Measurements from ENCODE around the gene HLA-DRB5. TPM values are rescaled to one million over a fixed set of nuclear protein-coding genes. Genes with fewer than 3 reads are reported as not detected.

HLA-DRB5 gene
- total and polyA plus RNA-seq, 2 of the 4 experiments (the other 2 are of a cell fraction): not detected

DNA sequence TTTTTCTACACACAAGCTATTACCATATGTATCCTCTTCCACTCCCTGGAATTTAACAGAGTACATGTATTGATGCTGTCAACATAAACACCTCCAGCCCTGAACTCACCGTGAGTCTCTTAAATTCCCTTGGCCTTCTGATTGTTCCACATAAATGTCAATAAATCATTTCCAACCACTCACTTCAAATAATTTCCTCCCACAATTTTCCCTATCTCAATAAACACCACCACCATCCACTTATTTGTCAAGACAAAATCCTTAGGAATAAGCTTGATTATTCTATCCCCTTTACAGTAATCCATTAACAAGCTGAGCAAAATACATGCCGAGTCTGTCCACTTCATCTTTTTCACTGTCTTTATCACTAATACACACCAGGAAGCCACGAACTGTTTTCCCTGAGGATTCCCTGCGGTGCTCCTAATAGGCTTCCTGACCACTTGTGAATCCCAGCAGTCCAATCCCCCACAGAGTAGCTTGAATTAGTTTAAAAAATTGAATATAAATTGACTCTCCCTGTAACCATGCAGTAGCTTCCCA, 40.3 kb upstream of the HLA-DRB5 start:
- WGBS, 2 experiments (ENCODE audit: extremely low coverage in 2 of 2, insufficient read length in 1 of 2): no CpG with 5 or more reads among the region's 4 CpGs
- Histone ChIP-seq H3K9me1 (ENCODE audit: insufficient read depth, low read length) (no peaks in the 10 kb centered on the region), H3K27me3 (ENCODE audit: control insufficient read depth, insufficient read depth, low read length) (no peaks in the 10 kb centered on the region), H4K91ac (ENCODE audit: insufficient read depth, low read depth, low read length) (no peak overlapping the region), H3K27ac (ENCODE audit: insufficient read depth, low read length) (no peak overlapping the region), H3K4ac (ENCODE audit: low read depth, low read length) (no peak overlapping the region), H2AK5ac (ENCODE audit: low read depth, low read length) (no peak overlapping the region), H4K5ac (ENCODE audit: low read depth, low read length) (no peak overlapping the region), H3K36me3 (ENCODE audit: control insufficient read depth, insufficient read depth, low read length) (no peaks in the 10 kb centered on the region), H3K18ac (ENCODE audit: low read depth, low read length) (no peak overlapping the region), H3K9ac (ENCODE audit: low read depth, low read length) (no peak overlapping the region), H3K23ac (ENCODE audit: low read depth, low read length) (no peak overlapping the region), H2AK9ac (replicated peaks; ENCODE audit: low read depth, low read length, poor library complexity) (no peak overlapping the region), H2BK5ac (ENCODE audit: low read depth, low read length, poor library complexity, severe bottlenecking) (no peak overlapping the region), H4K8ac (ENCODE audit: low read depth in 2 of 2, low read length in 2 of 2) (no peak overlapping the region), H2BK15ac (ENCODE audit: low read depth, low read length) (no peak overlapping the region), H3K9me3 (ENCODE audit: control insufficient read depth, insufficient read depth, low read length) (no peaks in the 10 kb centered on the region), H2BK120ac (ENCODE audit: low read depth, low read length) (no peak overlapping the region), H2AFZ (replicated peaks; ENCODE audit: low read length, poor library complexity) (no peak overlapping the region), H2BK20ac (ENCODE audit: low read depth, low read length) (no peak overlapping the region), H3K4me3 (ENCODE audit: insufficient read depth, low read depth, low read length) (no peak overlapping the region), H3K56ac (ENCODE audit: extremely low read depth, insufficient read depth, low read length) (no peak overlapping the region), H3K4me1 (ENCODE audit: control insufficient read depth, insufficient read depth, low read length) (no peaks in the 10 kb centered on the region), H4K20me1 (ENCODE audit: insufficient read depth, low read length) (no peaks in the 10 kb centered on the region), H3K14ac (replicated peaks; ENCODE audit: low read depth, low read length) (no peak overlapping the region), H3K4me2 (ENCODE audit: low read depth, low read length) (no peak overlapping the region), H3K79me1 (ENCODE audit: low read depth in 1 of 2, low read length in 2 of 2) (no peaks in the 10 kb centered on the region)
- BruUV-seq (replicated peaks): no TSS peak
- DNase-seq (no peak), ATAC-seq (ENCODE audit: low read depth) (no peak)
- ChIA-PET CTCF (no interaction called here), POLR2A (ENCODE audit: unreplicated experiment) (no interaction called here)
- in situ Hi-C loops (cut with MboI; ENCODE audit: low sequenced_read_pairs): no loop called here
- intact Hi-C loops (cut with micrococcal nuclease): no loop called here
- dilution Hi-C loops (cut with HindIII; ENCODE audit: low sequenced_read_pairs, unreplicated experiment): no loop called here
- TF ChIP-seq CEBPB (IDR thresholded peaks at IDR 0.05; ENCODE audit: low read depth, low read length) (no peak), MXI1 (IDR thresholded peaks at IDR 0.05; ENCODE audit: borderline replicate concordance, low read depth, low read length) (no peak), POLR2A (IDR thresholded peaks at IDR 0.05; ENCODE audit: low read depth, low read length) (no peak), MAZ (IDR thresholded peaks at IDR 0.05; ENCODE audit: borderline replicate concordance, low read depth, low read length) (no peak), FOS (IDR thresholded peaks at IDR 0.05; ENCODE audit: low read depth, low read length) (no peak), SMC3 (IDR thresholded peaks at IDR 0.05; ENCODE audit: low read depth, low read length) (no peak), CHD1 (IDR thresholded peaks at IDR 0.05; ENCODE audit: low read depth, low read length) (no peak), NFE2L2 (IDR thresholded peaks at IDR 0.05; ENCODE audit: low read depth, low read length) (no peak), MAFK (IDR thresholded peaks at IDR 0.05; ENCODE audit: low read depth, low read length) (no peak), BHLHE40 (IDR thresholded peaks at IDR 0.05; ENCODE audit: low read depth, low read length) (no peak), RAD21 (IDR thresholded peaks at IDR 0.05; ENCODE audit: low read length) (no peak)
- TF ChIP-seq, protein P1, sequence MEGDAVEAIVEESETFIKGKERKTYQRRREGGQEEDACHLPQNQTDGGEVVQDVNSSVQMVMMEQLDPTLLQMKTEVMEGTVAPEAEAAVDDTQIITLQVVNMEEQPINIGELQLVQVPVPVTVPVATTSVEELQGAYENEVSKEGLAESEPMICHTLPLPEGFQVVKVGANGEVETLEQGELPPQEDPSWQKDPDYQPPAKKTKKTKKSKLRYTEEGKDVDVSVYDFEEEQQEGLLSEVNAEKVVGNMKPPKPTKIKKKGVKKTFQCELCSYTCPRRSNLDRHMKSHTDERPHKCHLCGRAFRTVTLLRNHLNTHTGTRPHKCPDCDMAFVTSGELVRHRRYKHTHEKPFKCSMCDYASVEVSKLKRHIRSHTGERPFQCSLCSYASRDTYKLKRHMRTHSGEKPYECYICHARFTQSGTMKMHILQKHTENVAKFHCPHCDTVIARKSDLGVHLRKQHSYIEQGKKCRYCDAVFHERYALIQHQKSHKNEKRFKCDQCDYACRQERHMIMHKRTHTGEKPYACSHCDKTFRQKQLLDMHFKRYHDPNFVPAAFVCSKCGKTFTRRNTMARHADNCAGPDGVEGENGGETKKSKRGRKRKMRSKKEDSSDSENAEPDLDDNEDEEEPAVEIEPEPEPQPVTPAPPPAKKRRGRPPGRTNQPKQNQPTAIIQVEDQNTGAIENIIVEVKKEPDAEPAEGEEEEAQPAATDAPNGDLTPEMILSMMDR (conservative IDR thresholded peaks at IDR 0.05; ENCODE audit: low read depth, low read length): no peak
- TF ChIP-seq, protein P2, sequence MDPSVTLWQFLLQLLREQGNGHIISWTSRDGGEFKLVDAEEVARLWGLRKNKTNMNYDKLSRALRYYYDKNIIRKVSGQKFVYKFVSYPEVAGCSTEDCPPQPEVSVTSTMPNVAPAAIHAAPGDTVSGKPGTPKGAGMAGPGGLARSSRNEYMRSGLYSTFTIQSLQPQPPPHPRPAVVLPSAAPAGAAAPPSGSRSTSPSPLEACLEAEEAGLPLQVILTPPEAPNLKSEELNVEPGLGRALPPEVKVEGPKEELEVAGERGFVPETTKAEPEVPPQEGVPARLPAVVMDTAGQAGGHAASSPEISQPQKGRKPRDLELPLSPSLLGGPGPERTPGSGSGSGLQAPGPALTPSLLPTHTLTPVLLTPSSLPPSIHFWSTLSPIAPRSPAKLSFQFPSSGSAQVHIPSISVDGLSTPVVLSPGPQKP (IDR thresholded peaks at IDR 0.05; ENCODE audit: borderline replicate concordance, low read depth, low read length): no peak
- TF ChIP-seq, protein P3, sequence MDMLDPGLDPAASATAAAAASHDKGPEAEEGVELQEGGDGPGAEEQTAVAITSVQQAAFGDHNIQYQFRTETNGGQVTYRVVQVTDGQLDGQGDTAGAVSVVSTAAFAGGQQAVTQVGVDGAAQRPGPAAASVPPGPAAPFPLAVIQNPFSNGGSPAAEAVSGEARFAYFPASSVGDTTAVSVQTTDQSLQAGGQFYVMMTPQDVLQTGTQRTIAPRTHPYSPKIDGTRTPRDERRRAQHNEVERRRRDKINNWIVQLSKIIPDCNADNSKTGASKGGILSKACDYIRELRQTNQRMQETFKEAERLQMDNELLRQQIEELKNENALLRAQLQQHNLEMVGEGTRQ (IDR thresholded peaks at IDR 0.05; ENCODE audit: low read depth, low read length): no peak

All from IMR-90 (cell line).